Measurements from ENCODE around the gene MIPEP.

DNA sequence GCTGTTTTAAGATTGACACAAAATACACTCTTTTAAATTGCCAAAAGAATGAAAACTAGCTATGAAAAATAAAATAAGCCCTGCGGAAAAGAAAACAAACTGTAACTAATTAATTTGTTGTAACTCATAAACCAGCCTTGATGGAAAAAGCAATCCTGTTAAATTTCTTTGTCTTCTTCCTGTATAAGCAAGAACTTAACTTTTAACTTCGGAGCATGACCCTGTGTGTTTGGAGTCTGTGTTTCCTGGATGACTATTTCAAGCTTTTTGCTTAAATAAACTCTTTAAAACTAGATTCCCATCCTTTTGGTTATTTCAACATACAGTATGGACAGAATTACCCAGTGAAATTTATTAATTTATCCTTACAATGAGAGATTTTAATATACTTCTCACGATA, 196.4 kb downstream of the MIPEP start:
- TF ChIP-seq, protein P1, sequence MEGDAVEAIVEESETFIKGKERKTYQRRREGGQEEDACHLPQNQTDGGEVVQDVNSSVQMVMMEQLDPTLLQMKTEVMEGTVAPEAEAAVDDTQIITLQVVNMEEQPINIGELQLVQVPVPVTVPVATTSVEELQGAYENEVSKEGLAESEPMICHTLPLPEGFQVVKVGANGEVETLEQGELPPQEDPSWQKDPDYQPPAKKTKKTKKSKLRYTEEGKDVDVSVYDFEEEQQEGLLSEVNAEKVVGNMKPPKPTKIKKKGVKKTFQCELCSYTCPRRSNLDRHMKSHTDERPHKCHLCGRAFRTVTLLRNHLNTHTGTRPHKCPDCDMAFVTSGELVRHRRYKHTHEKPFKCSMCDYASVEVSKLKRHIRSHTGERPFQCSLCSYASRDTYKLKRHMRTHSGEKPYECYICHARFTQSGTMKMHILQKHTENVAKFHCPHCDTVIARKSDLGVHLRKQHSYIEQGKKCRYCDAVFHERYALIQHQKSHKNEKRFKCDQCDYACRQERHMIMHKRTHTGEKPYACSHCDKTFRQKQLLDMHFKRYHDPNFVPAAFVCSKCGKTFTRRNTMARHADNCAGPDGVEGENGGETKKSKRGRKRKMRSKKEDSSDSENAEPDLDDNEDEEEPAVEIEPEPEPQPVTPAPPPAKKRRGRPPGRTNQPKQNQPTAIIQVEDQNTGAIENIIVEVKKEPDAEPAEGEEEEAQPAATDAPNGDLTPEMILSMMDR (IDR thresholded peaks at IDR 0.05; ENCODE audit: low read length) = no peak
- TF ChIP-seq EZH2 (IDR thresholded peaks at IDR 0.05; ENCODE audit: borderline replicate concordance, low read length) = no peak

Data from OCI-LY1 (cell line).